ACHN (cell line): Measurements from ENCODE around the gene CLCNKA.

Experiments used
- DNase-seq: peaks from one replicate; pipeline ENCODE4 v3.0.0-alpha.2; 2015
- in situ Hi-C: cut with HindIII; loops from 2 replicates; pipeline ENCODE4 v1.10.0; 2017; ENCODE audit warnings: low sequenced_read_pairs, low pct_ligation_motif_present, low pct_unique_long_range_greater_than_20kb

CLCNKA gene

DNA sequence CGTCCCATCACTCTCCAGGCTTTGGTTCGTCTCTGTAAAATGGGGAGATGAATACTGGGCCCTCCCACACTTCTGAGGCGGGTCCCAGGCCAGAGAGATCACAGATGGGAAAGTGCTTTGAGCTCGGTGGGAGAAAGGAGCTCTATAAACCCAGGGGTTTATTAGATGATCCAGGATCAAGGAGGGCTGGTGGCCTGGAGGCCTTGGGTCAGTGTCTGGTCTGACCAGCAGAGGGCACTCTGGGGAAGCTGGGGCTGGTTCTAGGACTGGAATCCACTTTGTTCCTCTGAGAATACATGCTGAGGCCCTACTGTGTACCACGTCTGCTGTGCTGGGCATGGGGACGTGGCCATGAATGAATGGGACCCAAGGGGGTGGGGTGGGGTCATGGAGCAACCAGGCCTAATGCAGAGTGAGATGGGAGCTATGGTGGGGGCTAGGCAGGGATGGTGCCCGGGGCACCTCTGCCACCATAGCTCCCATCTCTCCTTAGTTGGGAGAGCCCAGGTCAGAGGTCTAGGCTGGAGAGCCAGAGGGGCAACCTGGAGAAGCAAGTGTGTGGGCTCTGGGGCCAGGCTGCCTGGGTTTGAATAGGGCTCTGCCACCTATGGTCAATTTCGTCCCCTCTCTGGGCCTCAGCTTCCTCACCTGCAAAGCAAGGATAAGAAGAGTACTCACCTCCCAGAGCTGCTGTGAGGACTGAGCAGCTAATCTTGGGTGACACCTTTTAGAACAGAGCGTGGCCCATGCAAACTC lies 60.6 kb downstream of the CLCNKA start:
- in situ Hi-C loops, result no loop called here

GRCh38 chr1:16083486-16083885 lies 61.6 kb downstream of the CLCNKA start:
- in situ Hi-C loops, result no loop called here
- no peak for DNase-seq

More for the DNA sequence above, 60.6 kb downstream of the CLCNKA start:
- peak; percentile 64 for DNase-seq
